ENCODE results near the gene IL10RB.
A peak's percentile ranks its signal among the peaks of the same experiment; 100 is the strongest.
"Not testable (repeated sequence)": the region's sequence is repeated elsewhere in the genome, so short reads cannot be mapped to it uniquely, and the experiment has no call there.

IL10RB gene

GRCh38 chr21:33266050-33266788 lies at the start of gene IL10RB:
Gene IL10RB, plus strand, starts transcription at chr21:33266367. Its CDS starts 99 bp downstream, at chr21:33266466.
- DNase-seq, result peak; percentile 82

GRCh38 chr21:33217138-33217520 lies 49.0 kb upstream of the IL10RB start:
- DNase-seq, result no peak

GRCh38 chr21:33219300-33219699 lies 46.9 kb upstream of the IL10RB start:
- DNase-seq, result no peak

GRCh38 chr21:33219954-33220353 lies 46.2 kb upstream of the IL10RB start:
- no peak for DNase-seq

- DNase-seq, result not testable (repeated sequence)
Observed at GRCh38 chr21:33225376-33225775, 40.8 kb upstream of the IL10RB start.

- DNase-seq, result no peak
Observed at GRCh38 chr21:33228455-33228854, 37.7 kb upstream of the IL10RB start.

- no peak for DNase-seq
Observed at GRCh38 chr21:33229099-33229783, 36.9 kb upstream of the IL10RB start.

GRCh38 chr21:33229784-33230544 lies 36.2 kb upstream of the IL10RB start, which contains the start of gene IFNAR2:
Gene IFNAR2, plus strand, starts transcription at chr21:33229938. Its CDS starts 11,985 bp downstream, at chr21:33241923.
- DNase-seq, result peak; percentile 89

GRCh38 chr21:33230545-33231324 lies 35.4 kb upstream of the IL10RB start:
- DNase-seq, result peak; percentile 64

GRCh38 chr21:33231526-33231925 lies 34.6 kb upstream of the IL10RB start:
- DNase-seq, result no peak

GRCh38 chr21:33232291-33233034 lies 33.7 kb upstream of the IL10RB start:
- peak; percentile 60 for DNase-seq

- no peak for DNase-seq
Observed at GRCh38 chr21:33234635-33235520, 31.3 kb upstream of the IL10RB start.

- no peak for DNase-seq
Observed at GRCh38 chr21:33236013-33236686, 30.0 kb upstream of the IL10RB start.

GRCh38 chr21:33236766-33237165 lies 29.4 kb upstream of the IL10RB start:
- DNase-seq, result no peak

GRCh38 chr21:33237486-33237885 lies 28.7 kb upstream of the IL10RB start:
- DNase-seq, result no peak

GRCh38 chr21:33238146-33238545 lies 28.0 kb upstream of the IL10RB start:
- DNase-seq, result no peak

- DNase-seq, result no peak
Observed at GRCh38 chr21:33238565-33239255, 27.5 kb upstream of the IL10RB start.

- DNase-seq, result not testable (repeated sequence)
Observed at GRCh38 chr21:33239559-33240127, 26.5 kb upstream of the IL10RB start.

GRCh38 chr21:33240404-33240803 lies 25.8 kb upstream of the IL10RB start:
- no peak for DNase-seq
